Mesenchymal stem cell (in vitro differentiated cells and primary cell): ENCODE measurements around the gene CIAPIN1.

Experiments
- DNase-seq: peaks from one replicate; pipeline ENCODE4 v3.0.0-alpha.2; 2013
- H2AFZ ChIP-seq: one replicate; pipeline ENCODE4 v1.6.1; 2013; ENCODE audit warnings: low read depth, mild to moderate bottlenecking, control low read depth, inconsistent platforms, low read length, moderate library complexity
- H2AK5ac ChIP-seq: 2 replicates; pipeline ENCODE4 v1.6.1; 2013; ENCODE audit warnings: low read length, moderate library complexity, mild to moderate bottlenecking, inconsistent platforms; ENCODE audit not compliant: severe bottlenecking
- H2BK120ac ChIP-seq: one replicate; pipeline ENCODE4 v1.6.1; 2013; ENCODE audit warnings: low read depth, mild to moderate bottlenecking, inconsistent platforms, low read length, moderate library complexity
- H2BK12ac ChIP-seq, 2 experiments: one replicate each; pipeline ENCODE4 v1.6.1; 2013; ENCODE audit warnings: inconsistent platforms in 2 of 2, low read length in 2 of 2, mild to moderate bottlenecking in 2 of 2, moderate library complexity in 2 of 2, control low read depth in 1 of 2
- H2BK15ac ChIP-seq: one replicate; pipeline ENCODE4 v1.6.1; 2013; ENCODE audit warnings: mild to moderate bottlenecking, low read depth, inconsistent platforms; ENCODE audit not compliant: poor library complexity, severe bottlenecking
- H2BK5ac ChIP-seq: 2 replicates; pipeline ENCODE4 v1.6.1; 2013; ENCODE audit warnings: low read depth, mild to moderate bottlenecking, low read length, control low read depth, inconsistent platforms; ENCODE audit not compliant: poor library complexity, severe bottlenecking
- H3K14ac ChIP-seq, 2 experiments: one replicate each; pipeline ENCODE4 v1.6.1; 2013; ENCODE audit warnings: inconsistent platforms in 2 of 2, low read length in 2 of 2, control low read depth in 1 of 2, mild to moderate bottlenecking in 1 of 2, moderate library complexity in 1 of 2
- H3K18ac ChIP-seq, 2 experiments: one replicate each; pipeline ENCODE4 v1.6.1; 2013; ENCODE audit warnings: inconsistent platforms in 2 of 2, low read length in 2 of 2, control low read depth in 1 of 2, low read depth in 1 of 2, mild to moderate bottlenecking in 1 of 2
- H3K23ac ChIP-seq, 2 experiments: one replicate each; pipeline ENCODE4 v1.6.1; 2013; ENCODE audit warnings: inconsistent platforms in 2 of 2, low read length in 2 of 2, mild to moderate bottlenecking in 2 of 2, moderate library complexity in 2 of 2, control low read depth in 1 of 2
- H3K27ac ChIP-seq: 2 replicates; pipeline ENCODE4 v1.5.1; 2013; ENCODE audit warnings: mild to moderate bottlenecking, moderate library complexity, low read length, control low read depth, inconsistent platforms; ENCODE audit not compliant: poor library complexity, severe bottlenecking
- H3K27me3 ChIP-seq, 2 experiments: 2 replicates each; pipeline versions ENCODE4 v1.6.1 to v1.7.0; 2013; ENCODE audit warnings: low read length in 2 of 2, mild to moderate bottlenecking in 2 of 2, moderate library complexity in 2 of 2, control low read depth in 1 of 2, inconsistent platforms in 1 of 2; ENCODE audit not compliant: control insufficient read depth in 1 of 2, insufficient read depth in 1 of 2
- H3K36me3 ChIP-seq, 2 experiments: 2 replicates each; pipeline versions ENCODE4 v1.6.1 to v1.7.0; 2013; ENCODE audit warnings: low read length in 2 of 2, control low read depth in 1 of 2, inconsistent platforms in 1 of 2, low read depth in 1 of 2, mild to moderate bottlenecking in 1 of 2; ENCODE audit not compliant: insufficient read depth in 2 of 2, control insufficient read depth in 1 of 2
- H3K4ac ChIP-seq, 2 experiments: one replicate each; pipeline ENCODE4 v1.6.1; 2013; ENCODE audit warnings: inconsistent platforms in 2 of 2, low read length in 2 of 2, mild to moderate bottlenecking in 2 of 2, moderate library complexity in 2 of 2, control low read depth in 1 of 2, low read depth in 1 of 2
- H3K4me1 ChIP-seq: 2 replicates; pipeline ENCODE4 v1.6.1; 2013; ENCODE audit warnings: low read depth, low read length, control low read depth; ENCODE audit not compliant: control insufficient read depth, insufficient read depth
- H3K4me2 ChIP-seq: 2 replicates; pipeline ENCODE4 v1.6.1; 2013; ENCODE audit warnings: low read length, mild to moderate bottlenecking, inconsistent platforms; ENCODE audit not compliant: poor library complexity, severe bottlenecking
- H3K4me3 ChIP-seq, 2 experiments: 2 replicates each; pipeline versions ENCODE4 v1.5.1 to v1.7.0; 2013; ENCODE audit warnings: low read length in 2 of 2, mild to moderate bottlenecking in 2 of 2, control low read depth in 1 of 2, low read depth in 1 of 2; ENCODE audit not compliant: insufficient read depth in 1 of 2
- H3K79me1 ChIP-seq: replicated peaks from 2 replicates; pipeline ENCODE4 v1.6.1; 2013; ENCODE audit warnings: mild to moderate bottlenecking, control low read depth, low read length, inconsistent platforms; ENCODE audit not compliant: poor library complexity, severe bottlenecking
- H3K9ac ChIP-seq: 2 replicates; pipeline ENCODE4 v1.7.0; 2013; ENCODE audit warnings: mild to moderate bottlenecking, low read length, moderate library complexity
- H3K9me3 ChIP-seq: 2 replicates; pipeline ENCODE4 v1.7.0; 2013; ENCODE audit warnings: mild to moderate bottlenecking, low read length; ENCODE audit not compliant: control insufficient read depth
- H4K8ac ChIP-seq: one replicate; pipeline ENCODE4 v1.6.1; 2013; ENCODE audit warnings: inconsistent platforms, mild to moderate bottlenecking, low read length, moderate library complexity
- H4K91ac ChIP-seq: one replicate; pipeline ENCODE4 v1.6.1; 2013; ENCODE audit warnings: mild to moderate bottlenecking, low read length, inconsistent platforms
- WGBS: methylation state at CpG from one replicate; pipeline ENCODE4 v1.1.7; 2013; ENCODE audit warnings: mixed read lengths; 5-methylcytosine and 5-hydroxymethylcytosine counted together

CIAPIN1 gene

DNA sequence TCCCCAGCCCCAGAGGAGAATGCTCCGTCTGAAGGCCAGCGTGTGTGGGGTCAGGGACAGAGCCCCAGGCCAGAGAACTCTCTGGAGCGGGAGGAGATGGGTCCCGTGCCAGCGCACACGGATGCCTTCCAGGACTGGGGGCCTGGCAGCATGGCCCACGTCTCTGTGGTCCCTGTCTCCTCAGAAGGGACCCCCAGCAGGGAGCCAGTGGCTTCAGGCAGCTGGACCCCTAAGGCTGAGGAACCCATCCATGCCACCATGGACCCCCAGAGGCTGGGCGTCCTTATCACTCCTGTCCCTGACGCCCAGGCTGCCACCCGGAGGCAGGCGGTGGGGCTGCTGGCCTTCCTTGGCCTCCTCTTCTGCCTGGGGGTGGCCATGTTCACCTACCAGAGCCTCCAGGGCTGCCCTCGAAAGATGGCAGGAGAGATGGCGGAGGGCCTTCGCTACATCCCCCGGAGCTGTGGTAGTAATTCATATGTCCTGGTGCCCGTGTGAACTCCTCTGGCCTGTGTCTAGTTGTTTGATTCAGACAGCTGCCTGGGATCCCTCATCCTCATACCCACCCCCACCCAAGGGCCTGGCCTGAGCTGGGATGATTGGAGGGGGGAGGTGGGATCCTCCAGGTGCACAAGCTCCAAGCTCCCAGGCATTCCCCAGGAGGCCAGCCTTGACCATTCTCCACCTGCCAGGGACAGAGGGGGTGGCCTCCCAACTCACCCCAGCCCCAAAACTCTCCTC lies 64.5 kb downstream of the CIAPIN1 start:
- Histone ChIP-seq H3K79me1 (peaks cover 26% of the 10 kb centered on the region), H3K23ac (no peak overlapping the region), H4K91ac (no peak overlapping the region), H2AK5ac (no peak overlapping the region), H2BK120ac (no peak overlapping the region), H3K14ac (no peak overlapping the region), H3K4me2 (no peak overlapping the region), H2AFZ (no peak overlapping the region), H3K27me3 (peaks cover 0 to 6% of the 10 kb centered on the region in 2 experiments), H3K4me3 (no peak overlapping the region), H2BK5ac (no peak overlapping the region), H3K18ac (no peak overlapping the region), H3K4ac (no peak overlapping the region), H3K4me1 (peaks cover 30% of the 10 kb centered on the region), H3K9ac (no peak overlapping the region), H2BK15ac (peak overlapping the region; percentile 65), H3K36me3 (peaks cover 0 to 43% of the 10 kb centered on the region in 2 experiments), H4K8ac (no peak overlapping the region), H3K27ac (no peak overlapping the region), H3K9me3 (no peaks in the 10 kb centered on the region), H2BK12ac (no peak overlapping the region)
- no peak for DNase-seq
- WGBS, result 91% methylated on average over 15 of the region's 16 CpGs

DNA sequence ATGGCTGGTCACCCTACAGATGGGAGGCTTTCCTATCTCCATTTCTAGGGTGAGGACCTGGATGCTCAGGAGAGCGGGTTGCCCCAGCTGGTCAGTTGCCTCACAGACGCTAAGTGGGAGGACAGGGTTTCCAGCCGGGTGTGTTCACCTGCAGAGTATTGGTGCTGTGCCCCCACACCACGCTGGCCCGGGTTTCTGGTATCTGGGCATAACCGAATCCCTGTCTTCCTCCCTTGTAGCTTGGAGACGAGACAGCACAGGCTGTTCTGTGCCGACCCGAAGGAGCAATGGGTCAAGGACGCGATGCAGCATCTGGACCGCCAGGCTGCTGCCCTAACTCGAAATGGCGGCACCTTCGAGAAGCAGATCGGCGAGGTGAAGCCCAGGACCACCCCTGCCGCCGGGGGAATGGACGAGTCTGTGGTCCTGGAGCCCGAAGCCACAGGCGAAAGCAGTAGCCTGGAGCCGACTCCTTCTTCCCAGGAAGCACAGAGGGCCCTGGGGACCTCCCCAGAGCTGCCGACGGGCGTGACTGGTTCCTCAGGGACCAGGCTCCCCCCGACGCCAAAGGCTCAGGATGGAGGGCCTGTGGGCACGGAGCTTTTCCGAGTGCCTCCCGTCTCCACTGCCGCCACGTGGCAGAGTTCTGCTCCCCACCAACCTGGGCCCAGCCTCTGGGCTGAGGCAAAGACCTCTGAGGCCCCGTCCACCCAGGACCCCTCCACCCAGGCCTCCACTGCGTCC lies 65.2 kb downstream of the CIAPIN1 start:
- Histone ChIP-seq H3K9ac (no peak overlapping the region), H4K91ac (no peak overlapping the region), H2BK12ac (peak overlapping the region in 1 of 2 experiments; percentile 24), H3K9me3 (no peaks in the 10 kb centered on the region), H3K23ac (no peak overlapping the region), H2BK15ac (no peak overlapping the region), H3K18ac (no peak overlapping the region), H3K27ac (no peak overlapping the region), H3K4me2 (no peak overlapping the region), H3K27me3 (peaks cover 0 to 7% of the 10 kb centered on the region in 2 experiments), H2AFZ (no peak overlapping the region), H2BK120ac (peak overlapping the region; percentile 52), H3K4me3 (no peak overlapping the region), H3K14ac (no peak overlapping the region), H2AK5ac (no peak overlapping the region), H3K4me1 (peaks cover 36% of the 10 kb centered on the region), H4K8ac (no peak overlapping the region), H3K79me1 (peaks cover 29% of the 10 kb centered on the region), H2BK5ac (no peak overlapping the region), H3K4ac (no peak overlapping the region), H3K36me3 (peaks cover 0 to 47% of the 10 kb centered on the region in 2 experiments)
- DNase-seq, result no peak
- 96% methylated on average over 35 of the region's 35 CpGs for WGBS

GRCh38 chr16:57380671-57381462 lies 66.3 kb downstream of the CIAPIN1 start:
- no peak overlapping the region for H2BK120ac ChIP-seq
- peak overlapping the region; percentile 56 for H4K8ac ChIP-seq
- H3K4me3 ChIP-seq, result no peak overlapping the region
- peaks cover 34% of the 10 kb centered on the region for H3K79me1 ChIP-seq
- H3K27ac ChIP-seq, result no peak overlapping the region
- peak overlapping the region in 1 of 2 experiments; percentile 26 for H2BK12ac ChIP-seq
- no peak overlapping the region for H3K4me2 ChIP-seq
- H2BK5ac ChIP-seq, result no peak overlapping the region
- H3K27me3 ChIP-seq, result peaks cover 0 to 11% of the 10 kb centered on the region in 2 experiments
- H3K14ac ChIP-seq, result no peak overlapping the region
- H3K36me3 ChIP-seq, result peaks cover 0 to 49% of the 10 kb centered on the region in 2 experiments
- H4K91ac ChIP-seq, result no peak overlapping the region
- H3K9ac ChIP-seq, result no peak overlapping the region
- H3K23ac ChIP-seq, result no peak overlapping the region
- peaks cover 35% of the 10 kb centered on the region for H3K4me1 ChIP-seq
- WGBS, result 89% methylated on average over 7 of the region's 8 CpGs
- H2BK15ac ChIP-seq, result no peak overlapping the region
- H2AK5ac ChIP-seq, result no peak overlapping the region
- H3K4ac ChIP-seq, result peak overlapping the region; percentile 6 to 15
- no peaks in the 10 kb centered on the region for H3K9me3 ChIP-seq
- H2AFZ ChIP-seq, result no peak overlapping the region
- no peak overlapping the region for H3K18ac ChIP-seq
- no peak for DNase-seq
